Camera-type eye (tissue), 1 donor: ENCODE data around the gene RANBP6. TPM values are rescaled to one million over a fixed set of nuclear protein-coding genes. Genes with fewer than 3 reads are reported as not detected.

Experiments used
- total RNA-seq: library from RNA; depleted of rRNA; stranded (reverse); fragments of >200 nt; gene quantifications from one replicate; pipeline ENCODE4 v1.2.3, GENCODE V29; 2014

Gene RANBP6
- total RNA-seq: 60.9 TPM

DNA sequence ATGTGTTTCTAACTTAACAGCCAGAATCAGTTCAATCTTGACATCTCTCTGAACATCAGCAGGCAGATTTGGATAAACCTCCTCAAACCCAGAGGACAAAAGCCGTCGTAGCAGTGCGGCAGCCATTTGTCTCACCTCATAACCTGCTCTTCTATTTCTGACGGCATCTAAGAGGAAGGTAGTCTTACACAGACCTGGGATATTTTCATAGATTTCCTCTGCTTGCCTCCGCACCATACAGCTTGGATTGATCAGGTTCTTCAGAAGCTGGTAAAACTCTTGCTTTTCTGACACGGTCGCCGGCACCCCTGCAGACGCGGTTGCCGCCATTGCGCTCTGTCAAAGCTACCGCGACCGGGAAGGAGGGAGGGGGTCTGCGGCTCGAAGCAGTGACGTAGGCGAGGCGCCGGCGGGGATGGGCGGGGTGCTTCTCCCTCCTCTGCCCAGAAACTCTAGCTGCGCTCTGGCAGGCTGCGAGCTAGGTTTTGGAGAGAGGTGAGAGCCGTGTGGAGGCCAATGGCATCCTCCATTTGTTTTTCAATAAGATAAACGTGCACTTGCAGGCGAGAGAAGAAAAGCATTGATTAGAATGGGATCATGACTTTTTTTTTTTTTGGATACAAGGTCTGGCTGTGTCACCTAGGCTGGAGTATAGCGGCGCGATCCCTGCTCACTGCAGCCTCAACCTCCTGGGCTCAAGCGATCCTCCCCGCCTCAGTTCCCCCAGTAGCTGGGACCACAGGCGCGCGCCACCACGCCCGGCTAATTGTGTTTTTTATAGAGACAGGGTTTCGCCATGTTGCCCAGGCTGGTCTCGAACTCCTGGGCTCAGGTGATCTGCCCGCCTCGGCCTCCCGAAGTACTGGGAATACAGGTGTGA is at the start of gene RANBP6:
RANBP6 (minus strand) TSS at position 347 of the 880 bp plus-strand sequence; CDS start at position 330, 17 bp downstream.

Other genes with a start within 250 kb of the RANBP6 start
- 34.1 TPM for gene ERMP1, start 182.5 kb downstream of the RANBP6 start, total RNA-seq
- gene MLANA, start 124.7 kb downstream of the RANBP6 start, total RNA-seq: 27.2 TPM
- gene IL33, start 200.2 kb upstream of the RANBP6 start, total RNA-seq: 25.2 TPM